Measurements from ENCODE around the gene FCRLB. TPM values are rescaled to one million over a fixed set of nuclear protein-coding genes. Genes with fewer than 3 reads are reported as not detected.

The FCRLB gene
- total RNA-seq, 1 experiment from 2014 or later, result not detected

DNA sequence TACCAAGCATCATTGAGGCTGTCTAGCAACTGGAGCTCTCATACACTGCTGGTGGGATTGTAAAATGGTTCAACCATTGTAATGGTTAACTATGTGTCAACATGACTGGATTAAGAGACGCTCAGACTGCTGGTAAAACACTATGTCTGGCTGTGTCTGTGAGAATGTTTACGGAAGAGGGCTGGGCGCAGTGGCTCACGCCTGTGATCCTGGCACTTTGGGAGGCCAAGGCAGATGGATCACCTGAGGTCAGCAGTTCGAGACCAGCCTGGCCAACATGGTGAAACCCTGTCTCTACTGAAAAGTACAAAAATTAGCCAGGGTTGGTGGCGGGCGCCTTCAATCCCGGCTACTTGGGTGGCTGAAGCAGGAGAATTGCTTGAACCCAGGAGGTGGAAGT is 19.1 kb upstream of the FCRLB start:
- H3K23me2 ChIP-seq (ENCODE audit: insufficient read length, low read depth, low read length, poor library complexity, severe bottlenecking), result no peaks in the 10 kb centered on the region
- no peak overlapping the region for H3K9ac ChIP-seq (ENCODE audit: extremely low read depth, insufficient read length, low read length)
- TF ChIP-seq, protein P1, sequence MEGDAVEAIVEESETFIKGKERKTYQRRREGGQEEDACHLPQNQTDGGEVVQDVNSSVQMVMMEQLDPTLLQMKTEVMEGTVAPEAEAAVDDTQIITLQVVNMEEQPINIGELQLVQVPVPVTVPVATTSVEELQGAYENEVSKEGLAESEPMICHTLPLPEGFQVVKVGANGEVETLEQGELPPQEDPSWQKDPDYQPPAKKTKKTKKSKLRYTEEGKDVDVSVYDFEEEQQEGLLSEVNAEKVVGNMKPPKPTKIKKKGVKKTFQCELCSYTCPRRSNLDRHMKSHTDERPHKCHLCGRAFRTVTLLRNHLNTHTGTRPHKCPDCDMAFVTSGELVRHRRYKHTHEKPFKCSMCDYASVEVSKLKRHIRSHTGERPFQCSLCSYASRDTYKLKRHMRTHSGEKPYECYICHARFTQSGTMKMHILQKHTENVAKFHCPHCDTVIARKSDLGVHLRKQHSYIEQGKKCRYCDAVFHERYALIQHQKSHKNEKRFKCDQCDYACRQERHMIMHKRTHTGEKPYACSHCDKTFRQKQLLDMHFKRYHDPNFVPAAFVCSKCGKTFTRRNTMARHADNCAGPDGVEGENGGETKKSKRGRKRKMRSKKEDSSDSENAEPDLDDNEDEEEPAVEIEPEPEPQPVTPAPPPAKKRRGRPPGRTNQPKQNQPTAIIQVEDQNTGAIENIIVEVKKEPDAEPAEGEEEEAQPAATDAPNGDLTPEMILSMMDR (conservative IDR thresholded peaks at IDR 0.05), result no peak
- no peak overlapping the region for H2BK5ac ChIP-seq (ENCODE audit: insufficient read length, low read length)
- H3K36me3 Mint-ChIP-seq (ENCODE audit: insufficient read depth in 1 of 3, low read depth in 3 of 3), result no peaks in the 10 kb centered on the region
- H2BK120ac ChIP-seq (ENCODE audit: low read depth, low read length, poor library complexity, severe bottlenecking), result no peak overlapping the region
- H4K5ac ChIP-seq (ENCODE audit: insufficient read length, low read depth, low read length), result no peak overlapping the region
- H2BK15ac ChIP-seq (ENCODE audit: low read depth, low read length), result no peak overlapping the region
- H3K27me3 ChIP-seq (ENCODE audit: insufficient read depth, low read length), result no peaks in the 10 kb centered on the region
- H3T11ph ChIP-seq (ENCODE audit: low read length), result no peak overlapping the region
- H3K23ac ChIP-seq (ENCODE audit: insufficient read length, low read depth, low read length), result no peak overlapping the region
- no peak overlapping the region for H3K18ac ChIP-seq (ENCODE audit: insufficient read length, low read depth, low read length)
- H3K4ac ChIP-seq (ENCODE audit: low read depth, low read length), result no peak overlapping the region
- no peak overlapping the region for H2AFZ ChIP-seq (ENCODE audit: low read length)
- H4K20me1 ChIP-seq (ENCODE audit: control insufficient read depth, insufficient read depth, insufficient read length), result no peaks in the 10 kb centered on the region
- no peak overlapping the region for H2BK20ac ChIP-seq (ENCODE audit: low read depth, low read length, poor library complexity, severe bottlenecking)
- no peaks in the 10 kb centered on the region for H3K79me2 ChIP-seq (ENCODE audit: insufficient read depth, low read length)
- peaks cover 2% of the 10 kb centered on the region for H3K27me3 Mint-ChIP-seq (ENCODE audit: low read depth)
- no peak overlapping the region for H3K4me2 ChIP-seq (ENCODE audit: insufficient read depth, insufficient read length, low read length)
- no peak overlapping the region for H3K4me3 Mint-ChIP-seq
- WGBS (ENCODE audit: extremely low coverage, insufficient read length, low lambda C conversion rate), result no CpG with 5 or more reads among the region's 8 CpGs
- no peak overlapping the region for H3K56ac ChIP-seq (ENCODE audit: insufficient read length, low read depth, low read length)
- 0 out of 7 replicates have a peak overlapping the region, but pooled peaks of 1 of the 3 experiments have one; percentile 40 for H3K27ac Mint-ChIP-seq
- H3K4me1 Mint-ChIP-seq, result peaks cover 0 to 6% of the 10 kb centered on the region in 2 experiments; a peak in 3 of 4 replicates
- no peaks in the 10 kb centered on the region for H3K9me3 Mint-ChIP-seq
- no peak for DNase-seq
- H3K9me3 ChIP-seq (ENCODE audit: control insufficient read depth, low read depth, low read length), result no peaks in the 10 kb centered on the region
- H3K4me1 ChIP-seq (ENCODE audit: insufficient read depth, low read length), result no peaks in the 10 kb centered on the region
- no peaks in the 10 kb centered on the region for H3K79me1 ChIP-seq (ENCODE audit: insufficient read depth, low read depth, low read length, poor library complexity, severe bottlenecking)
- H4K8ac ChIP-seq (replicated peaks; ENCODE audit: insufficient read length, low read depth, low read length), result no peak overlapping the region
- H2BK12ac ChIP-seq (ENCODE audit: insufficient read length, low read depth, low read length), result no peak overlapping the region
- no peak overlapping the region for H4K91ac ChIP-seq (ENCODE audit: insufficient read length, low read depth, low read length)
- H3K14ac ChIP-seq (ENCODE audit: insufficient read depth, low read length), result no peak overlapping the region
- no peak overlapping the region for H2AK5ac ChIP-seq (ENCODE audit: insufficient read length, low read length)
- no peak overlapping the region for H3K27ac ChIP-seq (ENCODE audit: insufficient read length, low read depth, low read length)
